ENCODE data around the gene NTNG1. TPM values are rescaled to one million over a fixed set of nuclear protein-coding genes. Genes with fewer than 3 reads are reported as not detected.

NTNG1 gene
- under 1 TPM in 3 of 4 donors, not detected in 1; 0.44 to 0.98 (median 0.51) TPM for total RNA-seq

DNA sequence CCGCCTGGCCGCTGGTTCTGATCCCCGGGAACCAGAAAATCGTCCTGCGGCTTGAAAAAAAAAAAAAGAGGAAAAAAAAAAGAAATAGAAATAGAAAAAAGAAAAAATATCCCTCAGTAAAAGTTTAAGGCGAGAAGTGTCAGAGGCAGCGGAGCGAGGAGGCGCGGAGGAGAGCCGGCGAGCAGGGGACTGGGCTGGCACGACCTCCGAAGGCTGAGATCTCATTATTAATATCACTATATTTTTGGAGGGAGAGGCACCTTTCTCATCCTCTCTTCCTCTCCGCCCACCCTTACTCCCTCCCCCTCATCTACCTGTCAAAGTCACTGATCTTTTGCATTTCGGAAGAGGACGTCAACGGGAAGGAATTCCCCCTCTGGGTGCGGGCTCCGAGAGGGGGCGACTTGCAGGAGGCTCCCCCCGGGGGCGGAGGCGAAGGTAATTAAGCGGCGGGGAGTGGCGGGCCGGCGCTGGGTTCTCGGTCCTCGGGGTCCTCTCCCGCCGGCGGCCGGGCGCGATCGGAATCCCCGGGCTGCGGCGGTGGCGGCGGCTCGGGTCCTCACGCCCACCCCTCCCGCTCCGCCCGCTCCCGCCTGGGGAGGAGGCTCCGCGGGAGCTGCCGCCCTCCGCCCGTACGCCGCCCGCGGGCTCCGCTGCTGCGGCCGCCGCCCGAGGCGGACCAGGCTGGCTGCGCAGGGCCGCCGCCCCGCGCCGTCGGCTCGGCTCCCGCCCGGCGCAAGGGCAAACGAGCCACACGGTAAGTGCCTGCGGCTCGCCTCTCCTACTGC lies at the start of gene NTNG1:
Gene NTNG1 (plus strand): TSS at position 337 of the 788 bp plus-strand sequence.
- TF ChIP-seq, protein P1, sequence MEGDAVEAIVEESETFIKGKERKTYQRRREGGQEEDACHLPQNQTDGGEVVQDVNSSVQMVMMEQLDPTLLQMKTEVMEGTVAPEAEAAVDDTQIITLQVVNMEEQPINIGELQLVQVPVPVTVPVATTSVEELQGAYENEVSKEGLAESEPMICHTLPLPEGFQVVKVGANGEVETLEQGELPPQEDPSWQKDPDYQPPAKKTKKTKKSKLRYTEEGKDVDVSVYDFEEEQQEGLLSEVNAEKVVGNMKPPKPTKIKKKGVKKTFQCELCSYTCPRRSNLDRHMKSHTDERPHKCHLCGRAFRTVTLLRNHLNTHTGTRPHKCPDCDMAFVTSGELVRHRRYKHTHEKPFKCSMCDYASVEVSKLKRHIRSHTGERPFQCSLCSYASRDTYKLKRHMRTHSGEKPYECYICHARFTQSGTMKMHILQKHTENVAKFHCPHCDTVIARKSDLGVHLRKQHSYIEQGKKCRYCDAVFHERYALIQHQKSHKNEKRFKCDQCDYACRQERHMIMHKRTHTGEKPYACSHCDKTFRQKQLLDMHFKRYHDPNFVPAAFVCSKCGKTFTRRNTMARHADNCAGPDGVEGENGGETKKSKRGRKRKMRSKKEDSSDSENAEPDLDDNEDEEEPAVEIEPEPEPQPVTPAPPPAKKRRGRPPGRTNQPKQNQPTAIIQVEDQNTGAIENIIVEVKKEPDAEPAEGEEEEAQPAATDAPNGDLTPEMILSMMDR (IDR thresholded peaks at IDR 0.05; ENCODE audit: low read depth), result no peak

DNA sequence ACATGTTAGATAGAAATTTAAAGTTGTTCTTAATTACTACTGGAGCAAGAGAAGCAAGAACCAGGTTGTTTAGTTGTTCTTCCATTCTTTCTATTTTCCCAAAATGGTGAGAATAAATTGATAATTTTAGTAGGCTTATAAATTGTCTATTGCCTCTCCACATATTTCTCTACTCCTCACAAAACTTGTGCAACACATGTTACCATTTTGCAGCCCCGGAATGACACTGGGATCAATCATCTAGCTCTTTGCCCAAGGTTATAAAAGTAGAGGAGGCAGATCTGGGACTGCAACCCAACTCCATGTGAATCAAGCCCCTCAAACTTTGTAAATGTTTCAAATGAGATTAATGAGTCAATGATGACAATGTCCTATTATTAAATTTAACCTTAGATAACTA lies 49.4 kb upstream of the NTNG1 start:
- TF ChIP-seq, protein P1 (IDR thresholded peaks at IDR 0.05; ENCODE audit: low read depth), result no peak

DNA sequence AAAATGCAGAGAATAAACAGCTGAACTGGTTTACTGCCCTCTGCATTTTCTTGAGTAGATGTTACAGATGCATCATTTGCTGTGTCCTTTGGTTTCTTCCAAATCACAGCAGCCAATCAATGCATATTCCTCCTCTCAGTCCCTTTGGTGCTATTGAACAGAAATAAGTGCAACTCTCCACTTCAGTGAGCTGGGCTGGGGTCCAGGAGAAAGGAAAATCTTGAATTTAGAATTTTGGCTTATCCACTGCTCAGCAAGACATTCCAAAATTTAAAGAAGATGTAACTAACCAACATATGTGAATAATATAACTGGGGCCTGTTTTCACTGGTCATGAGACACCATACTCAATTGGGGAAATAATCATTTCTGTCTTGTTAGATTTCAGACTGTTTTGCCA lies 45.2 kb upstream of the NTNG1 start:
- TF ChIP-seq, protein P1 (IDR thresholded peaks at IDR 0.05; ENCODE audit: low read depth), result no peak

DNA sequence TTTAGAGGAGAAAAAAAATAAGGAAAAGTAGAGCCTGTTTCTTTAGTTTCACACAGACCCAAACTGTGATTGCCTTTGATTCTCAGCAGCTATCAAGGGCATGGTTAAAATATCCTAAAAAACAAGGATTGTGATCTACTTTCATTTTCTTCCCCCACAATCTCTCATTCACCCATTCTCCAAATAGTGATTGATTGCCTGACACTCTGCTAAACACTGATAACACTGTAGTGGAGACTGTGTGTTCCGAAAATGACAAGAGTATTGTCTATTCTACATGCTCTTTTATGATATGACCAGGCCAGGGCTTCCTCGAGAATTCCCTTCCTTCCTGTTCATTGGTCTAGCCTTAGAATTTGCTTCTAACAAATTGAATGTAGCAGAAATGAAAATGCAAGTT lies 44.1 kb upstream of the NTNG1 start:
- TF ChIP-seq, protein P1 (IDR thresholded peaks at IDR 0.05; ENCODE audit: low read depth), result no peak

DNA sequence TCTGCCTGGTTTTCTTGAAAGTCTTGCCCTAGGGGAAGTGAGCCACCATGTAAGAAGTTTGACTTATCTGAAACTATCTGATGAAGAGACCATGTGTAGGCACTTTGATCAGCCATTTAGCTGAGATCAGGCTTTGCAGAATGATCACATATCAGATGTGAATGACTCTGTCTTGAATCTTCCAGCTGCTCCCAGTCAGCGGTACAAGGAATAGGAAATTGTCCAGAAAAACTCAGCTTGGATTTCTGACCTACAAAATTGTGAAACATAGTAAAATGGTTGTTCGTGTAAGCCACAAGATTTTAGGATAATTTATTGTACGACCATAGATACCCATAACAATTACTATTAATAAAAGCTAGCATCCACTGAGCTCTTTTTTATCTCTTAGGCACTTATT lies 41.9 kb upstream of the NTNG1 start:
- TF ChIP-seq, protein P1 (IDR thresholded peaks at IDR 0.05; ENCODE audit: low read depth), result no peak

DNA sequence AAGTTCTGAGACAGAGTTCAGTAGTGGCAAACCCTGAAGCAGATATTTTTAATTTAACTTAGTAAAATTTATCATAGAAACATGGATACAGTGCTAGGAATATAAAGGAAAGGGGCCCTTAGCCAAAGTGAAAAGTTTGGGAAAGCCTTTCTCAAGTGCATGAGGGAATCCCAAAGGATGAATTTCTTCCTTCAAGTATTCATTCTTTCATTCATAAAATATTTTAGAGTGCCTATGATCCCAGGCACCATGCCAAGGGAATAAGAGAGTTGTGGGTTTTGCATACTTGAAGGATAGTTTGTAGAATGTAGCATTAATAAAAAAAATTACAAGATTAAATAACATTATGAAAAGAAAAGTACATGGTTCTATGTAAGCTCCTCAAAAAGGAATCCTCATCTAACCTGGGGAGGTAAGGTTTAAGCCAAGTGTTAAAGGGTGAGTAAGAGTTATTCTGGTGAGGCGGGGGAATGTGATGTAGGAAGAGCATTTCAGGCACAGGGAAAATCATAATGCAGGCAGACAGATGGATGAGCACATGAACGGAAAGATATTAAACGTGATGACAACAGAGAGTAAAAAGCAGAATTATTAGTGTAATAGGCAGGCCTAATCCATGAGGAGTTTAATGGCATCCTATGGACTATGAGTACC lies 40.4 kb upstream of the NTNG1 start:
- TF ChIP-seq, protein P1 (IDR thresholded peaks at IDR 0.05; ENCODE audit: low read depth), result no peak

DNA sequence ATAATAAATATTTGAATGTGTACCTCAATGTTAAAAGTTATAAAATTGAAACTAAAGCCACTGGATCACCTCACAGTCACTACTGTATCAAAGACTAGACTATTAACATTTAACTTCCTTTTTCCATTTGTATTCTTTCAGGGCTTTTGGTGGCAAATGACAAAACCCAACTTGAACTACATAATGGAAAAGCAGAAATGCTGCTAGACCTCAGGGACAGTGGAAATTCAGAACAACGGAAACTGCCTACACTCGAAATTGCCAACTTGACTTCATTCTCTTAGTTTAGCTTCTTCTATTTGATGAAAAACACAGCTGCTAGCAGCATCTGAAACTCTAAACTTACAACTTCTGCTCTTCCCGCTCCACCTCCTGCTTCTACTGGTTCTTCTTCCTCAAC lies 34.9 kb upstream of the NTNG1 start:
- TF ChIP-seq, protein P1 (IDR thresholded peaks at IDR 0.05; ENCODE audit: low read depth), result no peak

Measured in subcutaneous adipose tissue (tissue), 4 donors.